Activated CD4-positive, alpha-beta T cell treated with anti-CD3 and anti-CD28 coated beads, Interleukin-2, amount 50 U/mL, for 24 hours (primary cell): Measurements from ENCODE around the gene ARHGAP21.

Source experiments
- DNase-seq, 2 donors: peaks; one replicate each; pipeline ENCODE4 v3.0.0-alpha.2; 2020; ENCODE audit warnings: low read depth in 1 of 2, low spot score in 1 of 2

Gene ARHGAP21

DNA sequence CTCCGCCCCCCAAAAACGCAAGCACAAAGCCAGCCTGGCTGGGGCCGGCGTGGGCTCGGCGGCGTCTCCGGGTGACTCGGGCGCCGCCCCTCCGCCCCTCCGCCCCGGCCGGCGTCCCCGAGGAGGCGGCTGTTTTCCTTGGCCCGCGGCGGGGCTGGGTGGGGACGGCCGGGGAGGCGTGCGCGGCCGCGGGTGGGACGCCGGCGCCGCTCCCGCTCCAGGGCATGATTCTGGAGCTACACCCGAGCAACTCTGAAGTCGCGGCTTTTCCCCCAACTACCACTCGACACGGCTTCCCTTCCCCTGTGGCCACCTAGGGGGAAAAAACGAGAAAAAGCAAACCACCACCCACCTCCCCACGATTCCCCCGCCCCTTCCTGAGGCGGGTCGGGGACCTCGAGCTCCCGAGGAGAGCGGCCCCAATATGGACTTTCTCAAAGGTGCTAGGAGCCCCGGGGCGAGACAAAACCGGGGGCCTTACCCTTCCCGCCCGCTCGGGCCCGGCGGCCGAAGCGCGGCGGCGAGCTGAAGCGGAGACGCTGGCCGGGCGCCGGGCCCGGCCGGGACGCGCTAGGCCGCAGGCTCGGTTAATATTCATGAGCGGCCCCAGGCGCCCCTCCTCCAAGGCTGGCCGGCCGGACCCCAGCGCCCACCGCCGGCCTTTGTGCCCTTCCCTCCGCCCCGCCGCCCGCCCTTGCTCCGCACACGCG, 856 bp downstream of the ARHGAP21 start:
- DNase-seq = peak in 1 of 2 donors; percentile 25

DNA sequence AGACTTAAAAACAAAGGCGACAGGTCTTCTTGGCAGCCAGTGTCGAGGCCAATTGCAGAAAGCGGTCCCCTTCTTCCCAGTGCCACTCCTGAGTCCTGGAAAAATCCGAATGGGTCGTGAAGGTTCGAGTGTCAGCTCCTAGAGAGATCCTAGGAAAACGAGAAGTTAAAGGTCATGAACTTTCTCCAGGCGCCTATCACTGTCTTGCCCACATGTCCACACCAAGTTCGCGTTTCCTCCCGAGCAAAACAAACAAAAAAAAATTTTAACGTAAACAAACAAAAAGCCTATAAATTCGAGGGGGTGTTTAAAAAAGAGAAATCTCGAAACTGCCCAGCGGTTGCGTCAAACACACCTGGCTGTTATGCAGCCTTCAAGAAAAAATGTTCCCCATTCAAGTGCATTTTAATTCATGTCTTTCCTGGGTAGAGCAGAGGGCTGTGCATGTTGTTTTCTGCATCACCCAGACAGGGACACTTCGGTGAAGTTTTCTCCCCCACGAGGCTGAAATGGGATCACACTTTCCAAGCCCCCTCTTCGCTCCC, 1.5 kb downstream of the ARHGAP21 start:
- no peak for DNase-seq

DNA sequence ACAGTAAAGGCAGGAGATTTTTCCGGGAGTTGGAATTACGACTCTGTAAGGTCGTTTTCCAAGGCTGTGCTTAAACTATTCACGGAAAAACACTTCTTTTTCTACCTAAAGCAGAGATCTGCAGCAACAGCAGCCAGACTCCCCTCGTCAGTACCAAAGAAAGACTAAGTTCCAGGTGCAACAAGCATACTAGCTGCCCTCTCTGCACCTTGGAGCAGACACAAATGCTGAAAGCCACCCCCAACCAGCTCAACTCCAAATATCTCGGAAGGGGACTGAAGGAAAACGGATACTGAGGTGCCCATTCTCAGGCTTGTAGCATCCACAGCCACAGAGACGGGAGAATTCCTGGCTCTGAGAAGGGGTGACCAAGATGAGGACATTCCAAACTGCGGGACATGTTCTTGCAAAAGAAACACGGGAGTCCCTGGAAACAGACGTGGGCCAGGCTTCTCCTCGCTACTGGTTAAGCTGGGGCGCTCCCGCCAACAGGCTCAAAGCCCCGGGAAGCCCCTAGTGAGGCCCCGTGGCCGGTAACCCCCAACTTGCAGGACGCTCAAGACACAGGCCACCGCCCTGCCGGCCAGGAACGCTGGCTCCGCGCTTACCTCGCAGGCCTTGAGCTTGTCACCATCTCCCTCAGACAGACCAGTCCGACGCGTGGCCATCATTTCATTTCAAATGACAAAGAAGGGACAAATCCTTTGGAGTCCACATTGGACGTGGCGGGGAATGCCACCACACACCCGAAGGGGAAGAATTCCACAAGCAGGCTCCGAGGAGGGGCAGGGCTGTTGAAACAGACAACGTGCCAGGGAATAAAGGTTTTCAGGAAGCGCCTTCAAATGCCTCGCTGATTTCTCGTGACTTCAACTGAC, 2.2 kb downstream of the ARHGAP21 start:
- DNase-seq = no peak

DNA sequence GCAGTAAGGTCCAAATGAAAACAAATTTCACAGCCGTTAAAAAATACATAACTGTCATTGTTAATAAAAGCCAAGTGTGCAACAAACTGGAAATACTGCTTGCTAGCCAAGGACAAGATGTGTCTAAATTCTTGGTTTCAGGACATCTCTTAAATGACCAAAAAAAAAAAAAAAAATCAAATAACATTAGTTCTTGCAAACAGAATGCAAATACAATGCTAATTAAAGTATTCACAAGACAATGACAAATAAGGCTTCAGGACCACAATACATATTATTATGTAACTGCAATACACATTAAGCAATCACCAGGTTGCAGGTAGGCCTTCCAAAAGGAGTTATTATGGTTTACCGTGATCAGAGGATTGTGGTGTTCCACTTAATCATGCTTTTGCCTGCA, 3.6 kb downstream of the ARHGAP21 start:
- no peak for DNase-seq

- no peak for DNase-seq
These were observed 5.4 kb downstream of the ARHGAP21 start for GRCh38 chr10:24718031-24718855.

GRCh38 chr10:24716295-24716694, 7.4 kb downstream of the ARHGAP21 start:
- no peak for DNase-seq

- no peak for DNase-seq
These were observed 8.4 kb downstream of the ARHGAP21 start for GRCh38 chr10:24715246-24715769.

- DNase-seq = no peak
These were observed 10.6 kb downstream of the ARHGAP21 start for GRCh38 chr10:24713086-24713485.

- DNase-seq = no peak
These were observed 12.2 kb downstream of the ARHGAP21 start for GRCh38 chr10:24711465-24711864.

- no peak for DNase-seq
These were observed 15.6 kb downstream of the ARHGAP21 start for GRCh38 chr10:24708081-24708480.

GRCh38 chr10:24707445-24707844, 16.2 kb downstream of the ARHGAP21 start:
- DNase-seq = no peak

DNA sequence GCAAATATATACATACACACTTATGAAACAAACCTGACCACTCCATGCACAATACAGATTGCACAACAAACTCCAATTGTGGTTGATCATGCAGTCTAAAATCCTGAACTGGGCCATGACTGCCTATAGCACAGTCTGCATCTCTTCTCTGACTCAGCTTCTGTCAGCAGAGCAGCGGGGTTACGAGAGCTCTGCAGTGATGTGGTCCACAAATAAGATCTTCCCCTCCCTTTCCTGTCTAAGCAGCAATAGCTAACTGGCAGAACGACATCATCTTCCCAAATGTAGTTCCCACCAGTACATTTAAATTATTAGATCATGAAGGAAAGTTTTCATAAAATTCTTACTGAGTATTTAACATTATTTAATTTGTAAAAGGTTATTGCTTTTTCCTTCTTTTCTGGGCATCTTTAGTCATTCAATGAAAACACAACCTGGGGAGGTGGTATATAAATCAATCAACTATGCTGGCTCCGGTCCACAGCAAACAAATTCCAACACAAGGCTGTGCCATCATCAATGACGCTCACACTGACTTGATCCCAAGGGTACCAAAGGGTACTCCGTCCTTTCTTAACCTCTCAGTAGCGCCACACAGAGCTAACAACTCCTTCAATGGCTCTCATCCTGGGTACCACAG, 17.1 kb downstream of the ARHGAP21 start:
- DNase-seq = no peak

DNA sequence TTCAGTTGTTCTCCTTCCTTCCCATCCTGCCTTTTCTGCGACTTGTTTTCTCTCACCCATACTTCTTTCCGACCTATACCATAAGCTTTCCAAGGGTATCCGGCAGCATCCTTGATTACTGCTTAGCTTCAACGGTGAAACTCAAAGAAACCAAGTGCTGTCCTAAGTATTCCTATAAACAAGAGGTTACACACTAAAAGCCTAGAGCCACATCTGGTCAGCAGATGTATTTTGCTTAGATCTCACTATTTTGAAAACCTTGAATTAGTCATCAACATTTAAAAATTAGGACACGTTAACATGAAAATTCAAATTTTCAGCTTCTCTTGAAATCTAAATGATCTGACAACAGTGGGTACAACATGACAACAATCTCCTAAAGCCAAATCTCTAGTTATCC, 20.0 kb downstream of the ARHGAP21 start:
- no peak for DNase-seq

DNA sequence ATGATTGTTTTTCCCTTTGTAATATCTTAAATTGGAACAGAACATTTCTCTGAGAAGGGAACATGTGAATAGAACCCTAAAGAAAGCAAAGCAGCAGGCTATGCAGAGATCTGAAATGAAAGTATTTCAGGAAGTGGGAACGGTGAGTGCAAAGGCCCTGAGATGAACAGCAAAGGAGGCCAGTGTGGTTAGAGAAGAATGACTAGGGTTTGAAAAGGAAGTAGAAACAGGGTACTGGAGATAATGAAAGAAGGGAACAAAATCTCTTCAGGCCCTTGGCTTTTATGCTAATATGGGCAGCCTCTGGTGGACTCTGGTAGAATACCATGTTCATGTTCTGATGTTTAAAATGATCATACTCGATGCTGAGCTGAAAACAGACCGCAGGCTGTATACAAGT, 22.2 kb downstream of the ARHGAP21 start:
- DNase-seq = no peak

DNA sequence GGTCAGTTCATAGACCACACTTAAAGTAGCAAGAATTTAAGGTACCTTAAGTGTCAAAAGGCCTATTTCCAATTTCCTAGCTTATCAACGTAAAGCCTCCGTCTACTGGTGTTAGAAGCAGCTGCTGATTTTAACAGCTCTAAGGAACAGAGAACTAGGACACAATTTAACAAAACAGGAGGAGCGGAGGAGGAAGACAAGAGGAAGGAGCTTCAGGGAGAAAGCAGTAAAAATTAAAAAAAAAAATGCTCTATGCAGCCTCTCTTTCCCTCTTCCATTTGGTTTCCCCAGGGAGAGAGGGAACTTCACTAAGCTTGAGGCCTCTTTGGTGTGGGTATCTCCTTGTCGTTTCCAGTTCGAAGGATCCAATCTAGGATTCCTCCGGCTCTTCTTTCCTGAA, 22.7 kb downstream of the ARHGAP21 start:
- no peak for DNase-seq

DNA sequence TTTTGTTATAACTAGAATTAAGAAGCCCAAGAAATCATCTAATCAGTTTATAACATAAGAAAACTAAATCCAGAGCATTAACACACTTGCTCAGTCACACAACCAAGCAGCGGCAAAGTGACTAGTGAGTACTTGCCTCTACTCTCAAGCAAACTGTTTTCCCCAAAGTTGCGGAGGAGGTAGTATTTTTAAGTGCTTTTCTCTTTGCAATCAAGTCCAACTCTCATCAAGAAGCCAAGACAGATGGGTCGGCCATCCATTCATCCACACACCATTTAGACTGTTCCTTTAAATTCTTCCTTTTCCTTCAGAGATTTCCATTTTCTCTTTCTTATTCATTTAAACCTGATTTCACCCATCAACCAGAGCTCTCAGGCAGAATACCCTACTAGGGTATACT, 25.4 kb downstream of the ARHGAP21 start:
- DNase-seq = no peak

DNA sequence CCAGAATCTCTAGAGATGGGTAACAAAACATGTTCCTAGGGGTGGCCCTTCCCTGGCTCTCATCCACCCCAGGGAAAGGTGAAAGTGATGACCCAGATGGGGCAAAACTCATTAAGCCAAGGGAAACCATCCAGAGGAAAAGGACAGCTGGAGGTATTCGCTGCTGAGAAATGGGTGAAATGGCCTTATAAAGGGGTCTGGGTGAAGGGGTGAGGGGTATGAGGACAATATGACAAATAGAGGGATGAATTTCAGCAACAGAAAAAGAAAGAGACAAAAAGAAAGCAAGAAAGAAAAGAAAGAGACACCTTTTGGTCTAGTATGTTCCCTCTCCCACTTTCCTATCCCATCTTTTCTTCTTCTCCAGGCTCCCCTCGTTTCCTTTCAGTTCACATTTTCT, 26.6 kb downstream of the ARHGAP21 start:
- no peak for DNase-seq

GRCh38 chr10:24695452-24695851, 28.2 kb downstream of the ARHGAP21 start:
- DNase-seq = no peak

- DNase-seq = no peak
These were observed 29.6 kb downstream of the ARHGAP21 start for GRCh38 chr10:24694086-24694485.

GRCh38 chr10:24690961-24691512, 32.6 kb downstream of the ARHGAP21 start:
- DNase-seq = no peak
